Measurements from ENCODE around the gene FAM217B.

FAM217B gene

DNA sequence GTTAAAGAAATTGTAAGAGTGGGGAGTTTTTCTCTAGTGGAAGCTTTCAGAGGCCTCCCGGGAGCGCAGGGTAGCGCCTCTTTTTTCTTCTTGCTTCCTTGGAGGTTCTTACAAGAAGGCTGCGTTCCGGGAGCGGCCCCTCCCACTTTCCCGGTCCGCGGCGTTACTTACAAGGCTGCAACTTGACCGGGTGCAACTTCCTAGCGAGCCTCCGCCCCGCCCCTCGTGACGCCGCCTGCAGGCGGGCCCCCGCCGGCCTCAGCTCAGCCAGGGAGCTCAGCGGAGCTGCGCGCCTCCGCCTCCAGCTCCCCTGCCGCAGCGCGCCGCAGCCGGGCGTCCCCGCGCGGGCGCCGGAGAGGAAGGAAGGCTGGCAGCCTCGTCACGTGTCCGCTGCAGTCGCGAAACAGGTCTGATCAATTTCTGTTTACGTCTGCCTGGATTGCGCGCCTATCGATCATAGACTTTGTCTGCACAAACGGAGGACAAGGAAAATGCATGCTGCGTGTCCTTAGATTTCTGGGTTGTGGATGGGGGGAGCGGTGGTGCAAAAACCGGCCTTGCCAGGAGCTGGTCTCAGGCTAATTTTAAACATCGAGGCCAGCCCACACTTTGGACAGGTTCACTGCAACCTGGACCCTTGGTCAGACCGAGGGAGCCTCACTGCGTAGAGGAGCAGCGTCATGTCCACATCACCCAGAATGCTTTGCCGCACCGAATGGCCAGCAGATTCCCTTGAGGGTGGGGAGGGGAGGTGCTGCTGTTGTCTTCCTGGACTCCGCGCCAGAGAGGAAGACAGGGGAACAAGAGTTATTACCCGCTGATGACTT is at the start of gene FAM217B, which contains the start of gene PPP1R3D:
TSS of gene FAM217B (plus strand) at position 261 of the 827 bp plus-strand sequence. CDS start 3,555 bp downstream, outside the sequence.
TSS of gene PPP1R3D (minus strand) at position 177 of the 827 bp plus-strand sequence. CDS start 374 bp downstream, outside the sequence.
- DNase-seq: peak; percentile 66 to 81 (median 75)

GRCh38 chr20:59891581-59891980 is 48.6 kb upstream of the FAM217B start:
- no peak for DNase-seq

- DNase-seq: no peak
These were observed 44.3 kb upstream of the FAM217B start for GRCh38 chr20:59895908-59896307.

GRCh38 chr20:59902470-59902869 is 37.7 kb upstream of the FAM217B start:
- DNase-seq: no peak

- no peak for DNase-seq
These were observed 36.6 kb upstream of the FAM217B start for GRCh38 chr20:59903621-59904020.

GRCh38 chr20:59908855-59909254 is 31.3 kb upstream of the FAM217B start:
- no peak for DNase-seq

GRCh38 chr20:59911041-59911440 is 29.1 kb upstream of the FAM217B start:
- DNase-seq: no peak

DNA sequence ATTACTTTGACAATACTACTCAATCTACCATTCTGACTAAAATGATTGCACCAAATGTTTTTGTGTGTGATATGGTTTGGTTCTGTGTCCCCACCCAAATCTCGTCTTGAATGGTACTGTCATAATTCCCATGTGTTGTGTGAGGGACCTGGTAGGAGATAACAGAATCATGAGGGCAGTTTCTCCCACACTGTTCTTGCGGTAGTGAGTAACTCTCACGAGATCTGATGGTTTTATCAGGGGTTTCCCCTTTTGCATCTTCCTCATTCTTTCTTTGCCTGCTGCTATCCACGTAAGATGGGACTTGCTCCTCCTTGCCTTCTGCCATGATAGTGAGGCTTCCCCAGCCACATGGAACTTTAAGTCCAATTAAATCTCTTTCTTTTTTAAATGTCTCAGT is 27.6 kb upstream of the FAM217B start:
- DNase-seq: no peak

- no peak for DNase-seq
These were observed 19.2 kb upstream of the FAM217B start for GRCh38 chr20:59920944-59921343.

GRCh38 chr20:59923514-59923913 is 16.7 kb upstream of the FAM217B start:
- no peak for DNase-seq

DNA sequence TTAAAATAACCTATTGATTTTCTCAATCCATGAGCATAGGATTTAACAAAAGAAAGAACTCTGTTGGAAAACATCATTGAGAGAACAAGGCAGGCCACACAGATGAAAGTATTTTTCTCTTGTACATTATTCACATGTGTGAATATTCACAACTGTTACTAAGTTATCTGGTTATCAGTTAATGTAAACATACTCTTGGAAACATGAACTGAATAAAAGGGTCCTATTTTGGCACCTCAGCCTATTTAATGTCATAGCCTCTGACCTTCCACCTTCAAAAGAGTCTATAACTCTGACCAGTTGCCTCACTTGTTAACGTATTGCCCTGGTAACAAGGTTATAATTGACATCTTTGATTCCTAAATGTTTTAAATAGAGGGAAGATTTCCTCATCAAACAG is 14.8 kb upstream of the FAM217B start:
- DNase-seq: no peak

DNA sequence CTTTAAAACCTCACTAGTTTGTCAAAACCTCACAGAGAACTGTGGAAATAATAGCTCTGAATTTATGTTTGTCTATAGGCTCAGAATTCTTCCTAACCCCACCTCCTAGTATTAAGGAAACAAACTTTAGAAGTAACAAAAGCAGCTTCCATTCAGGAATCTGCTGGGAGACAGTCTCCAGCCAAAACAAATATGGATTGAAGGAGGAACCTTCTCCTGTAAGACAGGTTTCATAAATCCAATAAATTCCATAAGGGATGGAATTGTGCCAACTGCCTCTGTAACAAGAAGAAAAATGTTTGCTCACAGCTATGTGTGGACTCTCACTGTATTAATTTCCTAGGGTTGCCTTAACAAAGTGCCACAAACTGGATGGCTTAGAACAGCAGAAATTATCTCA is 14.3 kb upstream of the FAM217B start:
- no peak for DNase-seq

DNA sequence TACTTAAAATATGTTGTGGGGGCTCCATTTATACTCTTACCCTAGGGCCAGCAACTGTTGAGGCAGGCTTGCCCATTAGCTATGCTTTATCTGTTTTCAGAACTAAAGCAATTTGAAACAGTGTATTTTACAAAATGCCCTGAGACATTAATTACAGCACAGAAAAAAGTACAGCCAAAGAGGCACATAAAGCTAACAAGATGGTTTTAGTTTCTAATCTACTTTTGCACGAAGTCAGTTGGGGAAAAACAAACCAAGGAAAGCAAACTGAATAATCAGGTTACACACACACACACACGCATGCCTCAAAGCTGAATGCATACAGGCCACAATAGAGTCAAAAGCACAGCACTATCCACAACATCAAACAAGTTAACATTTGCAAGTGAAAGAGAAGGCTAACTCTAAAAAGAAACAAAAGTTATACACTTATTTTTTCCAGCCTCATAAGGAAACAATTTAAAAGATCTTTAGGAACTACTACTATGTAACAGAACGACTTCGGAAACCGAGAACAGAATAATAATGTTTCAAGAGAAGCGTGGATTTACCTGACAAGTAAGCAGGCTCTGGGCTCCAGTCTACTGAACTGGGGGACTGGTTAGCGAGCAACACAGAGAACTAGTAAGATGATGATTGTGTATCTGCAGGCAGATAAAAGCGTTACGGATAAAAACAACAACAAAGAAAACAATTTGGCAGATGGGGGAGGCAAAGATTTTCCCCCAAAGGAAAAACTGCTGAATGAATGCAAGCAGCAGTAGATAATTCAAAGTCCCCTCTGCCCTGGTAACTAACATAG is 8.5 kb upstream of the FAM217B start:
- DNase-seq: no peak

- DNase-seq: no peak
These were observed 7.4 kb upstream of the FAM217B start for GRCh38 chr20:59932616-59933295.

- peak in 3 of 4 experiments; percentile 36 to 48 (median 44) for DNase-seq
These were observed 6.8 kb upstream of the FAM217B start, which contains the start of gene SYCP2 for GRCh38 chr20:59933296-59933848. SYCP2 (minus strand) TSS chr20:59933637; CDS start chr20:59922413, 11,224 bp downstream.

GRCh38 chr20:59933849-59934585 is 6.2 kb upstream of the FAM217B start:
- DNase-seq: peak; percentile 57 to 68 (median 62)

GRCh38 chr20:59935457-59936185 is 4.6 kb upstream of the FAM217B start:
- no peak for DNase-seq

- no peak for DNase-seq
These were observed 3.8 kb upstream of the FAM217B start for GRCh38 chr20:59936409-59936808.

- no peak for DNase-seq
These were observed 3.0 kb upstream of the FAM217B start for GRCh38 chr20:59937150-59937549.

DNA sequence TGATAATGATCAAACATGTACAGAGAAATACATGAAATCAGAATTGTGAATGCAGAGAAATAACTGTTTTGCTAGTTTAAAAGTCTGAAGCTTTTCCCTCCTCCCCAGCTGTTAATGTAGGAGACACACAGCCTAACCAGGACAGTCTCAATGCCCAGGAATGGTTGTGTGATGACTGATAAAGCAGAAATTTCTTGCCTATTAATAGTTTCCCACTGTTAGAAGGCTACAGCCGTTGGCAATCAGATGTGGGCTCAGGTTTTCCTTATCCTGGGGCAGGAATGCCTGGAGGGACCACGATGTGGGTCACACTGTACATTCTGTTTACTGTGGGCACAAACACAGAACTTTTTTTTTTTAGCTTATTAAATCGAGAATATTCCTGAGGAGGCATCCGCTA is 2.0 kb upstream of the FAM217B start:
- DNase-seq: no peak

GRCh38 chr20:59938696-59939051 is 1.5 kb upstream of the FAM217B start:
- DNase-seq: no peak

All from activated CD4-positive, CD25-positive, alpha-beta regulatory T cell (primary cell).